Measurements from ENCODE around the gene PTPRD. TPM values are rescaled to one million over a fixed set of nuclear protein-coding genes. Genes with fewer than 3 reads are reported as not detected.
A peak's percentile ranks its signal among the peaks of the same experiment; 100 is the strongest.
"Not testable (repeated sequence)": the region's sequence is repeated elsewhere in the genome, so short reads cannot be mapped to it uniquely, and the experiment has no call there.

The PTPRD gene
- total RNA-seq, 3 donors from 2014 or later, result 0.26 to 0.49 (median 0.28) TPM

- no peak for ATAC-seq
- DNase-seq, result no peak
- no peaks in the 10 kb centered on the region for H3K36me3 Mint-ChIP-seq (ENCODE audit: insufficient read depth)
- peaks cover 2% of the 10 kb centered on the region for H3K27me3 Mint-ChIP-seq (ENCODE audit: low read depth)
- peaks cover 2% of the 10 kb centered on the region for H3K4me1 Mint-ChIP-seq (ENCODE audit: low read depth)
- H3K4me3 Mint-ChIP-seq, result no peak overlapping the region
- peaks cover 5% of the 10 kb centered on the region for H3K9me3 Mint-ChIP-seq
Observed at GRCh38 chr9:8723195-8723594, 1889.6 kb downstream of the PTPRD start.

GRCh38 chr9:8719833-8720486, 1892.8 kb downstream of the PTPRD start:
- Mint-ChIP-seq H3K27me3 (ENCODE audit: low read depth) (no peaks in the 10 kb centered on the region), H3K4me3 (no peak overlapping the region), H3K36me3 (ENCODE audit: insufficient read depth) (no peaks in the 10 kb centered on the region), H3K9me3 (no peaks in the 10 kb centered on the region), H3K4me1 (ENCODE audit: low read depth) (peaks cover 2% of the 10 kb centered on the region)
- ATAC-seq (peak in 1 of 2 donors; percentile 23), DNase-seq (no peak)

GRCh38 chr9:8718121-8718725, 1894.6 kb downstream of the PTPRD start:
- no peak for ATAC-seq

GRCh38 chr9:8717146-8717545, 1895.7 kb downstream of the PTPRD start:
- no peaks in the 10 kb centered on the region for H3K36me3 Mint-ChIP-seq (ENCODE audit: insufficient read depth)
- H3K27me3 Mint-ChIP-seq (ENCODE audit: low read depth), result no peaks in the 10 kb centered on the region
- no peak overlapping the region for H3K4me3 Mint-ChIP-seq
- H3K4me1 Mint-ChIP-seq (ENCODE audit: low read depth), result peaks cover 2% of the 10 kb centered on the region
- ATAC-seq (no peak), DNase-seq (no peak)
- H3K9me3 Mint-ChIP-seq, result no peaks in the 10 kb centered on the region

More at GRCh38 chr9:8718121-8718725, 1894.6 kb downstream of the PTPRD start:
- no peaks in the 10 kb centered on the region for H3K9me3 Mint-ChIP-seq
- H3K4me1 Mint-ChIP-seq (ENCODE audit: low read depth), result peaks cover 2% of the 10 kb centered on the region
- H3K27me3 Mint-ChIP-seq (ENCODE audit: low read depth), result no peaks in the 10 kb centered on the region
- H3K4me3 Mint-ChIP-seq, result no peak overlapping the region
- no peaks in the 10 kb centered on the region for H3K36me3 Mint-ChIP-seq (ENCODE audit: insufficient read depth)
- DNase-seq, result no peak

- Mint-ChIP-seq H3K9me3 (no peaks in the 10 kb centered on the region), H3K4me3 (no peak overlapping the region), H3K36me3 (ENCODE audit: insufficient read depth) (no peaks in the 10 kb centered on the region), H3K4me1 (ENCODE audit: low read depth) (peaks cover 2% of the 10 kb centered on the region), H3K27me3 (ENCODE audit: low read depth) (no peaks in the 10 kb centered on the region)
- DNase-seq, result no peak
- ATAC-seq, result no peak
Observed at GRCh38 chr9:8715788-8716187, 1897.0 kb downstream of the PTPRD start.

GRCh38 chr9:8713811-8714165, 1899.0 kb downstream of the PTPRD start:
- H3K4me1 Mint-ChIP-seq (ENCODE audit: low read depth), result no peaks in the 10 kb centered on the region
- H3K4me3 Mint-ChIP-seq, result no peak overlapping the region
- no peaks in the 10 kb centered on the region for H3K9me3 Mint-ChIP-seq
- H3K27me3 Mint-ChIP-seq (ENCODE audit: low read depth), result no peaks in the 10 kb centered on the region
- no peaks in the 10 kb centered on the region for H3K36me3 Mint-ChIP-seq (ENCODE audit: insufficient read depth)
- DNase-seq (no peak), ATAC-seq (no peak)

GRCh38 chr9:8713149-8713810, 1899.5 kb downstream of the PTPRD start:
- no peak for DNase-seq

GRCh38 chr9:8709731-8710130, 1903.1 kb downstream of the PTPRD start:
- DNase-seq, result no peak
- H3K27me3 Mint-ChIP-seq (ENCODE audit: low read depth), result peaks cover 2% of the 10 kb centered on the region
- no peaks in the 10 kb centered on the region for H3K36me3 Mint-ChIP-seq (ENCODE audit: insufficient read depth)
- ATAC-seq, result no peak
- no peaks in the 10 kb centered on the region for H3K9me3 Mint-ChIP-seq
- H3K4me1 Mint-ChIP-seq (ENCODE audit: low read depth), result no peaks in the 10 kb centered on the region
- no peak overlapping the region for H3K4me3 Mint-ChIP-seq

More at GRCh38 chr9:8713149-8713810, 1899.5 kb downstream of the PTPRD start:
- Mint-ChIP-seq H3K9me3 (no peaks in the 10 kb centered on the region), H3K27me3 (ENCODE audit: low read depth) (no peaks in the 10 kb centered on the region), H3K4me1 (ENCODE audit: low read depth) (no peaks in the 10 kb centered on the region), H3K36me3 (ENCODE audit: insufficient read depth) (no peaks in the 10 kb centered on the region), H3K4me3 (no peak overlapping the region)
- ATAC-seq, result no peak

GRCh38 chr9:8708728-8709127, 1904.1 kb downstream of the PTPRD start:
- Mint-ChIP-seq H3K9me3 (no peaks in the 10 kb centered on the region), H3K27me3 (ENCODE audit: low read depth) (peaks cover 2% of the 10 kb centered on the region), H3K36me3 (ENCODE audit: insufficient read depth) (no peaks in the 10 kb centered on the region), H3K4me1 (ENCODE audit: low read depth) (no peaks in the 10 kb centered on the region), H3K4me3 (no peak overlapping the region)
- DNase-seq (no peak), ATAC-seq (no peak)

- Mint-ChIP-seq H3K36me3 (ENCODE audit: insufficient read depth) (no peaks in the 10 kb centered on the region), H3K4me1 (ENCODE audit: low read depth) (no peaks in the 10 kb centered on the region), H3K27me3 (ENCODE audit: low read depth) (peaks cover 2% of the 10 kb centered on the region), H3K4me3 (no peak overlapping the region), H3K9me3 (no peaks in the 10 kb centered on the region)
- no peak for DNase-seq
- ATAC-seq, result no peak
Observed at GRCh38 chr9:8706998-8707397, 1905.8 kb downstream of the PTPRD start.

GRCh38 chr9:8706531-8706930, 1906.3 kb downstream of the PTPRD start:
- DNase-seq (no peak), ATAC-seq (no peak)
- Mint-ChIP-seq H3K4me3 (no peak overlapping the region), H3K9me3 (no peaks in the 10 kb centered on the region), H3K4me1 (ENCODE audit: low read depth) (no peaks in the 10 kb centered on the region), H3K36me3 (ENCODE audit: insufficient read depth) (no peaks in the 10 kb centered on the region), H3K27me3 (ENCODE audit: low read depth) (peaks cover 3% of the 10 kb centered on the region)

GRCh38 chr9:8705861-8706260, 1906.9 kb downstream of the PTPRD start:
- Mint-ChIP-seq H3K4me3 (no peak overlapping the region), H3K36me3 (ENCODE audit: insufficient read depth) (no peaks in the 10 kb centered on the region), H3K9me3 (no peaks in the 10 kb centered on the region), H3K27me3 (ENCODE audit: low read depth) (peaks cover 4% of the 10 kb centered on the region), H3K4me1 (ENCODE audit: low read depth) (no peaks in the 10 kb centered on the region)
- no peak for DNase-seq
- ATAC-seq, result no peak

GRCh38 chr9:8703904-8704303, 1908.9 kb downstream of the PTPRD start:
- no peak for ATAC-seq
- no peak overlapping the region for H3K4me3 Mint-ChIP-seq
- no peaks in the 10 kb centered on the region for H3K9me3 Mint-ChIP-seq
- H3K36me3 Mint-ChIP-seq (ENCODE audit: insufficient read depth), result no peaks in the 10 kb centered on the region
- H3K27me3 Mint-ChIP-seq (ENCODE audit: low read depth), result peaks cover 4% of the 10 kb centered on the region
- DNase-seq, result no peak
- H3K4me1 Mint-ChIP-seq (ENCODE audit: low read depth), result no peaks in the 10 kb centered on the region

- H3K4me3 Mint-ChIP-seq, result no peak overlapping the region
- H3K36me3 Mint-ChIP-seq (ENCODE audit: insufficient read depth), result no peaks in the 10 kb centered on the region
- H3K27me3 Mint-ChIP-seq (ENCODE audit: low read depth), result peaks cover 1% of the 10 kb centered on the region
- no peaks in the 10 kb centered on the region for H3K9me3 Mint-ChIP-seq
- no peak for ATAC-seq
- H3K4me1 Mint-ChIP-seq (ENCODE audit: low read depth), result no peaks in the 10 kb centered on the region
- DNase-seq, result no peak
Observed at GRCh38 chr9:8701904-8702303, 1910.9 kb downstream of the PTPRD start.

- H3K4me3 Mint-ChIP-seq; H3K36me3 Mint-ChIP-seq (ENCODE audit: insufficient read depth); H3K4me1 Mint-ChIP-seq (ENCODE audit: low read depth); H3K9me3 Mint-ChIP-seq; ATAC-seq; DNase-seq; H3K27me3 Mint-ChIP-seq (ENCODE audit: low read depth): not testable (repeated sequence)
Observed at GRCh38 chr9:8697565-8697964, 1915.2 kb downstream of the PTPRD start.

All from activated T-cell treated with anti-CD3 and anti-CD28 coated beads, Interleukin-2, amount 50 U/mL, for 4 hours (primary cell).